Stomach smooth muscle (tissue), 2 donors: ENCODE data around the gene PDE11A.
"Not testable (repeated sequence)": the region's sequence is repeated elsewhere in the genome, so short reads cannot be mapped to it uniquely, and the experiment has no call there.

Source experiments
- H3K27ac ChIP-seq: one replicate; pipeline ENCODE4 v1.7.0; 2013; ENCODE audit warnings: mild to moderate bottlenecking, low read length, inconsistent platforms
- H3K27me3 ChIP-seq, 2 donors: one replicate each; pipeline ENCODE4 v1.7.0; 2013; ENCODE audit warnings: low read length in 2 of 2; ENCODE audit not compliant: insufficient read depth in 2 of 2, control insufficient read depth in 1 of 2
- H3K36me3 ChIP-seq, 2 donors: one replicate each; pipeline ENCODE4 v1.7.0; 2013; ENCODE audit warnings: low read length in 2 of 2; ENCODE audit not compliant: control insufficient read depth in 2 of 2, insufficient read depth in 2 of 2
- H3K4me1 ChIP-seq: one replicate; pipeline ENCODE4 v1.7.0; 2013; ENCODE audit warnings: low read length; ENCODE audit not compliant: control insufficient read depth, insufficient read depth
- H3K4me3 ChIP-seq, 2 donors: one replicate each; pipeline ENCODE4 v1.7.0; 2013; ENCODE audit warnings: low read length in 2 of 2
- H3K9ac ChIP-seq, 2 donors: one replicate each; pipeline ENCODE4 v1.7.0; 2013; ENCODE audit warnings: low read length in 2 of 2, mild to moderate bottlenecking in 1 of 2
- H3K9me3 ChIP-seq, 2 donors: one replicate each; pipeline ENCODE4 v1.7.0; 2013; ENCODE audit warnings: low read length in 2 of 2; ENCODE audit not compliant: control insufficient read depth in 2 of 2
- donor health status: healthy.
- donor health status: Pancreatic carcinoma.

PDE11A gene

GRCh38 chr2:177983183-177983788 lies 89.3 kb downstream of the PDE11A start:
- H3K36me3 ChIP-seq: no peaks in the 10 kb centered on the region
- no peak overlapping the region for H3K9ac ChIP-seq
- no peak overlapping the region for H3K4me3 ChIP-seq
- H3K27ac ChIP-seq: no peak overlapping the region
- no peaks in the 10 kb centered on the region for H3K4me1 ChIP-seq
- no peaks in the 10 kb centered on the region for H3K27me3 ChIP-seq
- no peaks in the 10 kb centered on the region for H3K9me3 ChIP-seq

- H3K36me3 ChIP-seq: no peaks in the 10 kb centered on the region
- no peak overlapping the region for H3K9ac ChIP-seq
- no peaks in the 10 kb centered on the region for H3K27me3 ChIP-seq
- H3K9me3 ChIP-seq: no peaks in the 10 kb centered on the region
- no peaks in the 10 kb centered on the region for H3K4me1 ChIP-seq
- H3K27ac ChIP-seq: no peak overlapping the region
- no peak overlapping the region for H3K4me3 ChIP-seq
Observed at GRCh38 chr2:177972782-177973181, 99.8 kb downstream of the PDE11A start.

DNA sequence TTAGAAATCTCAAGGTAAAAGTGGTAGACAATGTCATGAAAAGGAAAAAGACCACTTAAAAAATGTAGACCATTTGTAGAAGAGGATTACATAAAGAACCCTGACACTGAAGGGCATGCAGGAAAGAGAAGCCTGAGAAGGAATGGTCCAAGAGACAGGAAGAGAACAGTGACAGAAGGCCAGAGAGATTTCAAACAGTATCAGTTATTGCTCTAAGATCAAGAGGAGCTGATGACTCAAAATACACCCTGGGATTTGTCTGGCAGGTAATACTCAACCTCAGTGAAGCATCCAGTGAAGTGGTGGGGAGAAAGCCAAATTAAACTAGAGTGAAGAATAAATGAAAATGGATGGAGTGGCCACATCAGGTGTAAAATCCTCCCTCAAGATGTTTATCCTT lies 100.5 kb downstream of the PDE11A start:
- H3K27me3 ChIP-seq: no peaks in the 10 kb centered on the region
- no peak overlapping the region for H3K4me3 ChIP-seq
- no peak overlapping the region for H3K9ac ChIP-seq
- H3K36me3 ChIP-seq: no peaks in the 10 kb centered on the region
- H3K4me1 ChIP-seq: no peaks in the 10 kb centered on the region
- no peak overlapping the region for H3K27ac ChIP-seq
- H3K9me3 ChIP-seq: no peaks in the 10 kb centered on the region

- Histone ChIP-seq H3K4me1 (no peaks in the 10 kb centered on the region), H3K36me3 (no peaks in the 10 kb centered on the region), H3K27me3 (no peaks in the 10 kb centered on the region), H3K4me3 (no peak overlapping the region), H3K9me3 (no peaks in the 10 kb centered on the region), H3K27ac (no peak overlapping the region), H3K9ac (no peak overlapping the region)
Observed at GRCh38 chr2:177970670-177971454, 101.7 kb downstream of the PDE11A start.

DNA sequence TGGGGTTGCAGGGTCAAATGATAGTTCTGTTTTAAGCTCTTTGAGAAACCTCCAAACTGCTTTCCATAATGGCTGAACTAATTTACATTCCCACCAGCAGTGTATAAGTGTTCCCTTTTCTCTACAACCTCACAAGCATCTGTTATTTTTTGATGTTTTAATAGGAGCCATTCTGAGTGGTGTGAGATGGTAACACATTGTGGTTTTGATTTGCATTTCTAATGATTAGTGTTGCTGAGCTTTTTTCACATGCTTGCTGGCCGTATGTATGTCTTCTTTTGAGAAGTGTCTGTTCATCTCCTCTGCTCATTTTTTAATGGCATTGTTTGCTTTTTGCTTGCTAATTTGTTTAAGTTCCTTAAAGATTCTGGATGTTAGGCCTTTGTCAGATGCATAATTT lies 107.7 kb downstream of the PDE11A start:
- Histone ChIP-seq H3K36me3 (no peaks in the 10 kb centered on the region), H3K27me3 (no peaks in the 10 kb centered on the region)

DNA sequence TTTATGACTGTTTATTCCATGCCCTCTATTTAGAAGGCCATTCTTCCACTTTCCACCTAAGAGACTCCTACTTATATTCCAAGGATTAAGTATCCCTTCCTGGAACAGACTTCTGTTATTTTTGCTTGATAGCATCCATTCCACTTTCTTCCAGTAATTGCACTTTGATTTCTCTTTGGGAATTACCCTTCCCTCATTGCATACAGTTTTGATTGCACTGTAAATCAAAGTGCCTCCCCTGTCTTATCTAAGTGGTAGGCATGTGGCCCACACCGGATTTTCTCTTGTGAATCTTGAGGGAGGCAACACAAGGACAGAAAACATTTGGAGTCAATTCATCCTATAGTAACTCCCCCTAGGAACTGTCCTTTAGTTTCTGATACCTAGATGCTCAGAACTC lies 120.4 kb downstream of the PDE11A start:
- H3K9ac ChIP-seq: no peak overlapping the region
- no peak overlapping the region for H3K27ac ChIP-seq
- H3K4me1 ChIP-seq: no peaks in the 10 kb centered on the region
- H3K4me3 ChIP-seq: no peak overlapping the region
- no peaks in the 10 kb centered on the region for H3K27me3 ChIP-seq
- H3K36me3 ChIP-seq: no peaks in the 10 kb centered on the region
- peaks cover 0 to 2% of the 10 kb centered on the region in 2 donors for H3K9me3 ChIP-seq

More for the DNA sequence above, 107.7 kb downstream of the PDE11A start:
- Histone ChIP-seq H3K9ac (no peak overlapping the region), H3K4me1 (no peaks in the 10 kb centered on the region), H3K4me3 (no peak overlapping the region), H3K27ac (no peak overlapping the region), H3K9me3 (no peaks in the 10 kb centered on the region)

- not testable (repeated sequence) for H3K27ac ChIP-seq, H3K4me1 ChIP-seq
Observed at GRCh38 chr2:177947598-177947997, 125.0 kb downstream of the PDE11A start.

DNA sequence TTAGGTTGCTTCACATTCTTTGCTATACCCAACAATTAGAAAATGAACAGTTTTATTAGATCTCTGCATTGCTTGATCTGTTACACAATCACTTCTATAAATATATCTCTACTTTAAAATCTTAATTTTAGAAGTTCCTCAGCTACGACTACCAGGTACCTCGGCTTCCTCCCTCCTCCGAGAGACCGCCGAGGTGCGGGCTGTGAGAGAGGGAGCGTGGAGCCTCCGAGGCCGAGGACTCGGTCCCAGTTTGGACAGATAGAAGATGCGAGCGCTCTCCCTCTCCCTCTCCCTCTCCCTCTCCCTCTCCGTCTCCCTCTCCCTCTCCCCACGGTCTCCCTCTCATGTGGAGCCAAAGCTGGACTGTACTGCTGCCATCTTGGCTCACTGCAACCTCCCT lies 128.0 kb downstream of the PDE11A start:
- not testable (repeated sequence) for H3K4me3 ChIP-seq, H3K27me3 ChIP-seq, H3K36me3 ChIP-seq, H3K27ac ChIP-seq, H3K9ac ChIP-seq, H3K9me3 ChIP-seq, H3K4me1 ChIP-seq

More at GRCh38 chr2:177947598-177947997, 125.0 kb downstream of the PDE11A start:
- H3K9me3 ChIP-seq, H3K4me3 ChIP-seq, H3K9ac ChIP-seq, H3K27me3 ChIP-seq, H3K36me3 ChIP-seq: not testable (repeated sequence)

DNA sequence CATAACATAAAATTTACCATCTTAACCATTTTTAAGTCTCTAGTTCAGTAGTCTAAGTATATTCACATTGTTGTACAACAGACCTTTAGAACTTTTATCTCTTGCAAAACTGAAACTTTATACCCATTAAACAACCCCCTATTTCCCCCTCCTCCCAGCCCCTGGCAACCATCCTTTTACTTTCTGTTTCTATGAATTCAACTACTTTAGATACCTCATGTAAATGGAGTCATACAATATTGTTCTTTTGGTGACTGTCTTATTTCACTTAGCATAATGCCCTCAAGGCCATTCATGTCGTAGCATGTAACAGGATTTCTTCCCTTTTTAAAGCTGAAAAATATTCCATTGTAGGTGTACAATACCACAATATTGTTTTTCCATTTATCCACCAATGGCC lies 129.8 kb downstream of the PDE11A start:
- no peak overlapping the region for H3K9ac ChIP-seq
- no peaks in the 10 kb centered on the region for H3K27me3 ChIP-seq
- no peaks in the 10 kb centered on the region for H3K4me1 ChIP-seq
- H3K27ac ChIP-seq: no peak overlapping the region
- no peak overlapping the region for H3K4me3 ChIP-seq
- no peaks in the 10 kb centered on the region for H3K9me3 ChIP-seq
- H3K36me3 ChIP-seq: no peaks in the 10 kb centered on the region

DNA sequence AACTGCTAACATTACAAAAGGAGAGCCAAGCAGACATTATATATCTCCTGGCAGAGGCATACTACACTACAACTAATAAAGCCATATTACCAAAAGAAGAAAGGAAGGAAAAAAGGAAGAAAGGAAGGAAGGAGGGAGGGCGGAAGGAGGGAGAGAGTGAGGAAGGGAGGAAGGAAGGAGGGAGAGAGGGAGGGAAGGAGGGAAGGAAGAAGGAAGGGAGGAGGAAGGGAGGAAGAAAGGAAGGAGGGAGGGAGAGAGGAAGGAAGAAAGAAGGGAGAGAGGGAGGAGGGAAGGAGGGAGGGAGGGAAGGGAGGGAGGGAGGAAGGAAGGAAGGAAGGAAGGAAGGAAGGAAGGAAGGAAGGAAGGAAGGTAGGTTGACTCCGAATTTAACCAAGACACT lies 133.4 kb downstream of the PDE11A start:
- no peaks in the 10 kb centered on the region for H3K36me3 ChIP-seq
- no peak overlapping the region for H3K4me3 ChIP-seq
- no peak overlapping the region for H3K27ac ChIP-seq
- no peak overlapping the region for H3K9ac ChIP-seq
- H3K27me3 ChIP-seq: no peaks in the 10 kb centered on the region
- no peaks in the 10 kb centered on the region for H3K9me3 ChIP-seq
- H3K4me1 ChIP-seq: no peaks in the 10 kb centered on the region

DNA sequence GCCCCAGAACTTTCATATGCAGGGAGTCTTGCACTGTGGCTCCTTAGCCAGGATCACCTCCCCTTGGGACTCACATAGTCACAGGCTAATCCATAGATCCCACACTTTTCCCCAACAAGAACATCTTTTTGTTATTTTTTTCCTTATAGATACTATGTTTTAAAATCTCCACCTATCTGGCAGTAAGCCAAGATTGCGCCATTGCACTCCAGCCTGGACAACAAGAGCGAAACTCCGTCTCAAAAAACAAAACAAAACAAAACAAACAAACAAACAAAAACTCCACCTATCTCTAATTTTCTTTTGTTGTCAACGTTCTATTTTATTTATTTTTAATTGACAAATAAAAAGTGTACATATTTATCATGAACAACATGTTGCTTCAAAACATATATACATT lies 141.7 kb downstream of the PDE11A start:
- Histone ChIP-seq H3K9me3 (no peaks in the 10 kb centered on the region), H3K4me1 (no peaks in the 10 kb centered on the region), H3K4me3 (no peak overlapping the region), H3K27ac (no peak overlapping the region), H3K27me3 (no peaks in the 10 kb centered on the region), H3K9ac (no peak overlapping the region), H3K36me3 (no peaks in the 10 kb centered on the region)
